Activated T-helper 2 cell treated with anti-CD3 and anti-CD28 coated beads, Interferon-gamma antibody, Interleukin-2, Interleukin-4, amounts not matched to agents 10 μg/mL and 5 μg/mL and 100 μg/mL, durations not matched to agents 14 hours and 24 hours and 36 hours (primary cell): Measurements from ENCODE around the gene KCNK18. TPM values are rescaled to one million over a fixed set of nuclear protein-coding genes. Genes with fewer than 3 reads are reported as not detected.
A peak's percentile ranks its signal among the peaks of the same experiment; 100 is the strongest.

Source experiments
- DNase-seq: peaks from one replicate; pipeline ENCODE4 v3.0.0; 2021; ENCODE audit warnings: low spot score
- H3K27ac Mint-ChIP-seq: one replicate; pipeline ENCODE4 v1.8.0; 2021; ENCODE audit warnings: mixed read lengths
- H3K27me3 Mint-ChIP-seq: one replicate; pipeline ENCODE4 v1.8.0; 2021; ENCODE audit warnings: low read depth, mixed read lengths
- H3K36me3 Mint-ChIP-seq: one replicate; pipeline ENCODE4 v1.8.0; 2021; ENCODE audit warnings: low read depth, mixed read lengths
- H3K4me1 Mint-ChIP-seq: one replicate; pipeline ENCODE4 v1.8.0; 2021; ENCODE audit warnings: low read depth, mixed read lengths
- H3K4me3 Mint-ChIP-seq: one replicate; pipeline ENCODE4 v1.8.0; 2021; ENCODE audit warnings: low read depth, mild to moderate bottlenecking, moderate library complexity, mixed read lengths
- H3K9me3 Mint-ChIP-seq: one replicate; pipeline ENCODE4 v1.8.0; 2021; ENCODE audit warnings: mixed read lengths
- intact Hi-C: fragments of 100-400 bp; cut with micrococcal nuclease; formaldehyde crosslinking; loops from one replicate; pipeline ENCODE4 v1.15.1; 2023
- total RNA-seq: library from RNA; stranded (reverse); gene quantifications from 2 replicates; pipeline ENCODE4 v1.2.3, GENCODE V29; 2022

KCNK18 gene
- total RNA-seq, 1 donor from 2014 or later = not detected

DNA sequence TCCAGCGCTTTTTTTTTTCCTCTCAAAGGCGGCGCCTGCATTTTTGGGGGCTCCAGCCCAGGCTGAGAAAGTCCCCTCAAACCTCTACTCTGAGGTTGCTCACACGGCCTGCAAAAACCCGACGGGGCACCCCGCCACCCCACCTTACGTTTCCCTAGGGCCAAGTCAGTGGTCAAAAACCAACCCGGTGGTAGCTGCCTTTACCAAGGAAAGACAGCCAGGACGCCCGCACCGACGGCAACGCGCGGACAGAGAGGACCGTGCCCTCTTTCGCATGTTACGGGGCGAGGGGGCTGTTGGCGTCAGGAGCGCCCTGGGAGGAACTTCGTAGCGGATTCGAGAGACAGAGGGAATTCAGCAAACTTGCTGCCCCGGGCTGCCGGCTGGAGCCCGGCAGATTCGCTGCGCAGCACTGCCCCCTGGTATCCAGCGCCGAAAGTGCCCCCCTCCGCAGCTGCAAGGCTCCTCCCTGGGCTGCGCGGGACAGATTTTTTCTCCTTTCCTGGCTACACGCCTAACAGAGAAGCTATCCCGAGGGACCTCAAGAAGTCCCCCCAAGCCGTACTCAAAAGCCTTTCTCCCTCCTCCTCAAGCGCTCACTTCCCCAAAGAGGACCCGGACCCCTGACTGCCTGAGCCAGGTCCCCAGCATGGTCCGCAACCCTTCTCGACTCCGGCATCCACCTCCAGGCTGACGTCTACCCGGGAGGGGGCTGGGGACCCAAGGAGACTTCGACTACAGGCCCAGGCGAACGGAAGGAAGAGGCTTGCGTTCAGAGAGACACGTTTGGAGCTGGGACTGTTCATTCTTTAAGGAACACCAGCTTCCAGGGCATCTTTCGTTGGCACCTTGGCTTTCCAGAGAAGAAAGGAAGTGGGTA lies 31.5 kb upstream of the KCNK18 start:
- no peak for DNase-seq
- intact Hi-C loops = loop anchor here (1.0 to 10.0 kb wide), 5 partner anchors 32 to 1079 kb away; partner anchors contain the start of gene ENO4
- H3K27me3 Mint-ChIP-seq = peaks cover 80% of the 10 kb centered on the region
- H3K36me3 Mint-ChIP-seq = no peaks in the 10 kb centered on the region
- H3K4me3 Mint-ChIP-seq = no peak overlapping the region
- H3K9me3 Mint-ChIP-seq = no peaks in the 10 kb centered on the region
- H3K27ac Mint-ChIP-seq = no peak overlapping the region
- peaks cover 5% of the 10 kb centered on the region for H3K4me1 Mint-ChIP-seq

DNA sequence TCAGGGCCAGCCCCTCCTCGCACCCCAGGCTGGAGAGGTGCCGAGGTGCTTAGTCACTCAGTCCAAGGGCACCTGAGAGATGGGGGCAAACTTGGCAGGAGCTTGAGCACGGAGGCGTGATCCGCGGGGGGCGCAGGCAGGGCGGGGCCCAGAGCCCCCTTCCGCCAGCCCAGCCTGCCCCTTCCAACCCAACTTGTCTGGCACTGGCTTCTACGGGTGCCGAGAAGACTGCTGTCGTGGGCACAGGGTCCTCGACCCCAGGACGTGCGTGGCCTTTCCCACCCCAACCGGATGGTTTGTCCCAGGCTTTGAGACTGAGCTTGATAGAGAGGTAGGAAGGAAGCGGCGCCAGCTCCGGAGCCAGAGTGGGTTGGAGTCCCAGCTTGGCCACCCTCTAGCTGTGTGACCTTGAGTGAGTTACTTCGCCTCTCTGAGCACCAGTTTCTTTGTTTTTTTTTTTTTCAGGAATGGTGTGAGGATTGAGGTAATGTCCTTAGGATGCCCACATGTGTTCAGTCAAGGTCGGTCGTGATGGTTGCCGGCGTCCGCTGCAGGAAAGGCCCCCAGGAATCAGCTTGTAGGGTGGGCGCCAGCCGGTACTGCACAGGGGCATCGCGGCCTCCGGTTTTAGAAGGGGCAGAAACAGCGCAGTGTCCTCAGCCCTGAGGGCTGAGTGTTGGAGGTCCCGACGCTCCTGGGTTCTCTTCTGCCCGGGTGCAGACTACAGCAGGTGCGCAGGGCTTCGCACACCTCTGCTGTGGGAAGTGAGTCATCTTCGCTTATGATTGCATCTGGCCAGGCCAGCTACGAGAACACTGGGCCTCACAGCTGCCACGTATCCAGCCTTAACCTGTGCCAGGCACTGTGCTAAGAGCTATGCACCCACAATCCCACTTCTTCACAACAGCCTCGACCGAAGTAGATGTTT lies 30.6 kb upstream of the KCNK18 start:
- Mint-ChIP-seq H3K27me3 (peaks cover 77% of the 10 kb centered on the region), H3K27ac (no peak overlapping the region), H3K4me3 (no peak overlapping the region), H3K4me1 (peaks cover 5% of the 10 kb centered on the region), H3K9me3 (no peaks in the 10 kb centered on the region), H3K36me3 (no peaks in the 10 kb centered on the region)
- no peak for DNase-seq
- intact Hi-C loops = loop anchor here (10.0 kb wide), 2 partner anchors 568 to 1078 kb away; no protein-coding TSS in a partner anchor

DNA sequence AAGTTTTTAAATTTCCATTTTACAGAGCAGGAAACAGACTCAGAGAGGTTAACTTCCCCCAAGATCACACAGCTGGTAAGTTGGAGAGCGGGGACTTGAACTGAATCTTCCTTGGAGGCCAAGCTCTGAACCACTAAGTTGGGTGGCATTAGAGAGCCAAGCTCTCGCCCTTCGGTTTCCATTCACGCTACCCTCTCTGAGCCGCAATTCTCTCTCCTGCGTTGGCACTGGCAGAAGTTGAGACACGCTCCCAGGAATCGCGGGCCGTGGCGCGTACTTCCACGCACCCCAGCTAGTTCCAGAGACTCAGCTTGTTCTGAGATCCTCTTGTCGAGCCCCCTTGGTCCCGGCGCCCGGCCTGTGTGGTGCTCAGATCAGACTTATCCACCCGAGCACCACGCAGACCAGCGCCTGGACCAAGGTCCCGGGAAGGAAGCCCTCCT lies 29.9 kb upstream of the KCNK18 start:
- intact Hi-C loops = loop anchor here (10.0 kb wide), 2 partner anchors 567 to 1077 kb away; no protein-coding TSS in a partner anchor
- Mint-ChIP-seq H3K27ac (no peak overlapping the region), H3K4me1 (peaks cover 2% of the 10 kb centered on the region), H3K36me3 (no peaks in the 10 kb centered on the region), H3K27me3 (peaks cover 78% of the 10 kb centered on the region), H3K4me3 (no peak overlapping the region), H3K9me3 (no peaks in the 10 kb centered on the region)
- no peak for DNase-seq

DNA sequence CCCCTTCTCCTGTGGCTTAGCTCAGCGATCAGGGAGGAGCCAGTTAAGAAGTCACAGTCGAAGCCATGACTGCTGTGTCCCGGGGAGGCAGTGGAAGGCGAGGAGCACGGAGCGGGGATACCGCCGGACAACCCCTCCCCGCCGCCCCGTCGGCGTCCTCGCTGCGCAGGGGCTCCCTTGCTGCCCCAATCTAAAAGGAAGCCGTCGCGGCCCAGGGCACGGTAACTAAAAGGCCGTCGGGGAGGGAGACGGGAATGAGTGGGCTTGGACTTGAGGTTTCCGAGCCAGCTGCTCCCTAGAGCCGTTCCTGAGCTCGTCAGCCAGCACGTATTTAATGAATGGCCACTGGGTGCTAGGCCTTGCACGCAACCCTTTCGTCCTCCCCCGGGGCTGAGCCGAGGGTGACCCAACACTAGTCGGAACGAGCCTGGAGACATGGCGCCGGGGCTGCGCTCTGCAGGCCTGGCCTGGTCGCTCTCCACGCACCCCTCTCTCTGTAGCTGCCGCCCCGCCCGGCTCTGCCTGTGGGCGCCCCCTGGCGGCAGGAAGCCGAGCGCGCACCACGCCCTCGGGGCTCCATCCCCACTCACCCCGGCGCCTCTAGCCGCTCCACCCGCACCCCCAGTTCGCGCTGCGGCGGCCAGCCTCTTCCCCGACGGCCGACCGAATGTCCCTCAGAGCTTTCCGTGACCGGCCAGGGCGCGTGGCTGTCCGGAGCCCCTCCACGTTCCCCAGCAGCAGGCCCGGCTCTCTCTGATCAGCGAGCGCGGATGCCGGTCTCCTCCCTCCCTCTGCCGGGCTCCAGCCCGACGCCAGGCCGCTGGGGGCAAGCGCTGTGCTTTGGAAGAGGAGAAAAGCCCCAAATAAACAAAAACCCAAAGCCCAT lies 29.3 kb upstream of the KCNK18 start:
- no peak overlapping the region for H3K4me3 Mint-ChIP-seq

DNA sequence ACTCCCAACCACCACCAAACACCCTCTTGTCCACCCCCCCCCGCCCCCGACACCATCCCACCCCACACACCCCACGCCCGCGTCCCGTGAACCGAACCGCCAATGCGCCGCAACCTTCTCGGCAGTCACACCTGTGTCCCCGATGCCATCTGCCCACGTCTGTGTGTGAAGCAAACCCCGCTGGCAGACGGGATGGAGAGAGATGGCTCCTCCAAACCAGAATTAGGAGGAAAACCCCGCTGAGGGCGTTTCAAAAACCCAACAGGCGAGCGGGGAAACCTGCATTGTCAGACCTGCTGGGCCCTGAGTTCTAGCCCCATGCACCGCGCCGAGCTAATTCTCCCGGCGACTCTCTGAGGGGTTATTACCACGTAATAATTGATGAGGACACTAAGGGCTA lies 28.6 kb upstream of the KCNK18 start:
- H3K4me1 Mint-ChIP-seq = no peaks in the 10 kb centered on the region
- H3K9me3 Mint-ChIP-seq = no peaks in the 10 kb centered on the region
- intact Hi-C loops = loop anchor here (10.0 kb wide), 2 partner anchors 566 to 1076 kb away; no protein-coding TSS in a partner anchor
- H3K27me3 Mint-ChIP-seq = peaks cover 82% of the 10 kb centered on the region
- H3K4me3 Mint-ChIP-seq = no peak overlapping the region
- H3K27ac Mint-ChIP-seq = no peak overlapping the region
- no peaks in the 10 kb centered on the region for H3K36me3 Mint-ChIP-seq
- no peak for DNase-seq

More for the DNA sequence above, 29.3 kb upstream of the KCNK18 start:
- Mint-ChIP-seq H3K36me3 (no peaks in the 10 kb centered on the region), H3K9me3 (no peaks in the 10 kb centered on the region), H3K4me1 (no peaks in the 10 kb centered on the region), H3K27me3 (peaks cover 78% of the 10 kb centered on the region), H3K27ac (no peak overlapping the region)
- intact Hi-C loops = loop anchor here (10.0 kb wide), 2 partner anchors 567 to 1077 kb away; no protein-coding TSS in a partner anchor
- peak; percentile 55 for DNase-seq

DNA sequence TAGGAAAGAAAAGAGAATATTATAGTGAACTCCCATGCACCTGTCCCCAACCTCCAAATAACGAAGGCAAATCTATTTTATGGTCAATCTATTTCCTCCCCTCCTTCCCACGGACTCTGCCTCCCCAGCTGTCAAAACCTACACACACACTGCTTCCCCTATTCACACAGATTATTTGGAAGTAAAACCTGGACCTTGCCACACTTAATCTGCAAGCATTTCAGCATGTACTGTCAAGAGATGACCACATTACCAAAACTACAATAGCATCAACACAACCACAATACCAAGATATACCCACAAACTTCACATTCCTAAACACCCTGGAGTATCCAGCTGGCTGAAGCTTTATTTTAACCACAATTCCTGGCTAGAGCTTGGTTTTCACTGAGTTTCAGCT lies 27.8 kb upstream of the KCNK18 start:
- intact Hi-C loops = loop anchor here (10.0 kb wide), 2 partner anchors 565 to 1075 kb away; no protein-coding TSS in a partner anchor
- H3K9me3 Mint-ChIP-seq = no peaks in the 10 kb centered on the region
- H3K36me3 Mint-ChIP-seq = no peaks in the 10 kb centered on the region
- no peak for DNase-seq
- H3K4me3 Mint-ChIP-seq = no peak overlapping the region
- no peak overlapping the region for H3K27ac Mint-ChIP-seq
- peaks cover 2% of the 10 kb centered on the region for H3K4me1 Mint-ChIP-seq
- H3K27me3 Mint-ChIP-seq = peaks cover 76% of the 10 kb centered on the region

DNA sequence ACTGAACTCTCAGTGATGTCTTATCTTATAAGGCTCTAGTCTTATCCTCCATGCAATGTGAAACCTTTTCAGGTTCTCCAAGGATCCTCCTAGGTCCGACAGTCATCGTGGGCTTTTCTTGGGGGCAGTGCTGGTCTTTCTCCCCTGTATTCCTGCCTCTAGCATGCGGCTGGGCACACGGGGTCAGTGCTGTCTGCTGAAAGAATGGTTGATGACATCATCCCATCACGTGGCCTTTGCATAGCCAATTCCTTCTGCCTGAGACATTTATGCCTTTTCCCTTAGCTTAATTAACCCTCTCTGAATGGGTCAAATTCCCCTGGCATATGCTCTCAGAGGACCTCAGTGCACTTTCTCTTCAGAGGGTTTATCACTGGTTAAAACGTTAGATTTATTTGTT lies 27.0 kb upstream of the KCNK18 start:
- no peaks in the 10 kb centered on the region for H3K9me3 Mint-ChIP-seq
- no peak for DNase-seq
- H3K36me3 Mint-ChIP-seq = no peaks in the 10 kb centered on the region
- H3K4me1 Mint-ChIP-seq = peaks cover 10% of the 10 kb centered on the region
- no peak overlapping the region for H3K4me3 Mint-ChIP-seq
- peaks cover 70% of the 10 kb centered on the region for H3K27me3 Mint-ChIP-seq
- intact Hi-C loops = no loop called here
- H3K27ac Mint-ChIP-seq = no peak overlapping the region

DNA sequence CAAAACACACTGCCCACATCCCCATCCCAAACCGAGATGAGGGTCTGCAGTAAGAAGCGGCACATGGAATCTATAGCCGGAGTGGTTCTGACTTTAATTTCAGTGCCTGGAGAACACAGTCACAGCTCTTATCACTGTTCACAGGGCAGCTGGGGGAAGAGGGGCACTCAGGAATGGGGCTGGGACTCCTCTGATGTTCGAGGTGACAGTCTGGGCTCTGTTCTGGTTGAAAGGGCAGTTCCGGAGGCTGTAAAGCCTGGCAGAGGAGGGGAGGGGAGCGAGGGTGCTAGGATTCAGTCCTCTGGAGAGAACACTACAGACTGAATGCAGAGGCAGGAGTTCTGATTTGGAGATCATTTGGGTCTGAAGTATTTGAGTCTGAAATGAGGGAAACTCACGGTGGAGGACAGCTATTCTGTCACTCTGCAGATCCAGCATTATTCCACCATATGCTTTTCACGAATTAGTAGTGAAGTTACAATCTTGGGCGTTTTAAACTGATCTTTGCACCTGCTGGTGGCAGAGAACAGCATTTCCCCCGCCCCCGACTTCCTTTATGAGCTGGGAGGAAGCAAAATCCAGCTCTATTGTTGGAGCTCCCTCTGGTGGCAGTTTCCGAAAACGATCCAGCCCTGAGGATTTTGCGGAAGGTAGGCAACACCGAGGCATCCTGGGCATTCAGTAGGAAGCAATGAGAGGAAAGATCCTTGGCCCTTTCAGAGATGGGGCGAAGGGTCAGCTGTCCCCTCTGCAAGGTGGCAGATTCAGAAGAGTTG lies 22.7 kb upstream of the KCNK18 start:
- peaks cover 13% of the 10 kb centered on the region for H3K4me1 Mint-ChIP-seq
- peak; percentile 73 for DNase-seq
- no peaks in the 10 kb centered on the region for H3K36me3 Mint-ChIP-seq
- H3K9me3 Mint-ChIP-seq = no peaks in the 10 kb centered on the region
- H3K27me3 Mint-ChIP-seq = peaks cover 41% of the 10 kb centered on the region
- peak overlapping the region; percentile 42 for H3K27ac Mint-ChIP-seq
- H3K4me3 Mint-ChIP-seq = peak overlapping the region; percentile 77
- intact Hi-C loops = loop anchor here (1.0 to 5.0 kb wide), 2 partner anchors 377 to 492 kb away; no protein-coding TSS in a partner anchor

DNA sequence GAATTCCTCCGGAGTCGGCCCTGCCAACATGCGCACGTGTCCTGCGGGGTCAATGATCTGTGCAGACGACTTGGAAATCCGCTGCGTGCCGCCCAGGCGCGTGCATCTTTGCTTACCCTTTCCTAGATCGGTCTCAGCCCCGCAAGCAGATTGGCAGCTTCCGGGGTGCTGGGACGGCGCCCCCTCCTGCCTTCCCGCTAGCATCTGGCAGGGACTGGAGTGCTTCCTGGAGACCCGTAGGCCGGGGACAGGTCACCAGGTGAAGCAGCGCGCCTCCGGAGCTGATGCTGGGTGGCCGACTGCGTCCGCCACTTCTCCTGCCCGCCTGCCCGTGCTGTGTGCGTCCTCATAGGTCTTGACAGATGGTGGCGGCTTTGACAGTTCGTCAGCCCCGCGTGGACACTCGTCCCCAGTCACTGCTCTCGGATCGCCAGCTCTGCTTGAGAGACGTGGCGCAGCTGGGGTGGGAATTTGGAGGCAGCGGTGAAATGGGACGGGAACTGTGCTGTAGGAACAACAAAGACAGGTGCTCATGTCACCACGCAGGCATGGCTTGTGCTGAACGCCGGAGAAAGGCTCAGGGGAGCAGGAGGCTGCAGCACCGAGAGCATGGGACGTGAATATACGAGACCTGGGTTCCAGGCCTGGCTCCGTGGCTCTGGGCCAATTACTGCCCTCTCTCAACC lies 21.9 kb upstream of the KCNK18 start:
- peak; percentile 10 for DNase-seq
- H3K36me3 Mint-ChIP-seq = no peaks in the 10 kb centered on the region
- peaks cover 13% of the 10 kb centered on the region for H3K4me1 Mint-ChIP-seq
- H3K9me3 Mint-ChIP-seq = no peaks in the 10 kb centered on the region
- intact Hi-C loops = loop anchor here (1.0 to 5.0 kb wide), 2 partner anchors 378 to 493 kb away; no protein-coding TSS in a partner anchor
- H3K27ac Mint-ChIP-seq = no peak overlapping the region
- peaks cover 35% of the 10 kb centered on the region for H3K27me3 Mint-ChIP-seq
- peak overlapping the region; percentile 77 for H3K4me3 Mint-ChIP-seq

DNA sequence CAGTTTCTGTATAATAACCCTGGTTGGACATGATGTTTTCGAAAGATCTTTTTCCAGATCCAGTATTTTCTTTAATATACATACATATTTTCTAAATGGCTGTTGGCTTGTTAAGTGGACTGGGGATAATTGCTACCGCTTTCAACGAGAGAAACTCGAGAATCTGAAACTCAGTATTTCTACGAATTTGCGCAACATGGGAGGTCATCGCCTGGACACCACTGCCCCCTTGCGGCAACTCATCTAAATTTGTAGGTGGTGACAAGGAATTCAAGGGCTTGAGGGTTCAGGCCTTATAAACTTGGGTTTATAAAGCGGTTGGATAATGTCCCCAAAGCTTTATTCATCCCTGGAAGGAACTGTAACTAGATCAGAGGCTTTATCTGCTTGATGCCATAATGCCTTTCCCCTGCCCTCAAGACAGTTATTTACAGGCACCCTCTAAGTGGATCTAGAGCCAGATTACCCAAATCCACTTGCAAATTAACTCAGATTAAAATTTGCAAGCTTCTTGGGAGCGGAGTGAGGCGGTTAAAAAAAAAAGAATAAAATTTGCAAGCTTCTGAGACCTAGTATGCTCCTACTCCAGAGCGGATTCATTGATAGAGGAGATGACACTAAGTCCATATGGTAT lies 21.3 kb upstream of the KCNK18 start:
- peaks cover 35% of the 10 kb centered on the region for H3K27me3 Mint-ChIP-seq
- intact Hi-C loops = loop anchor here (1.0 to 5.0 kb wide), 2 partner anchors 379 to 494 kb away; no protein-coding TSS in a partner anchor
- no peaks in the 10 kb centered on the region for H3K36me3 Mint-ChIP-seq
- DNase-seq = peak; percentile 58
- peaks cover 13% of the 10 kb centered on the region for H3K4me1 Mint-ChIP-seq
- no peak overlapping the region for H3K27ac Mint-ChIP-seq
- H3K9me3 Mint-ChIP-seq = no peaks in the 10 kb centered on the region
- H3K4me3 Mint-ChIP-seq = peak overlapping the region; percentile 77
